Upper lobe of left lung (tissue), 6 donors: ENCODE results near the gene KLF3. TPM values are rescaled to one million over a fixed set of nuclear protein-coding genes. Genes with fewer than 3 reads are reported as not detected.

Source experiments
- ATAC-seq, 2 donors: fragments of 200-7000 bp; cut with Tn5 transposase; one replicate each; pipeline ENCODE4 v1.9.1; 2022; ENCODE audit warnings: mild to moderate bottlenecking in 2 of 2, moderate library complexity in 2 of 2; ENCODE audit not compliant: low FRiP score in 2 of 2
- DNase-seq, 2 donors: peaks; one replicate each; pipeline ENCODE4 v3.0.0-alpha.2; 2019 to 2020
- H3K27ac ChIP-seq, 4 donors: fragments of 200-600 bp; sonication (generic); one replicate each; pipeline ENCODE4 v1.5.1; 2016 to 2019
- H3K27me3 ChIP-seq, 4 donors: fragments of 200-600 bp; sonication (generic); one replicate each; pipeline ENCODE4 v1.5.1; 2017 to 2019
- H3K36me3 ChIP-seq, 4 donors: fragments of 200-600 bp; sonication (generic); one replicate each; pipeline ENCODE4 v1.5.1; 2016 to 2019
- H3K4me1 ChIP-seq, 4 donors: fragments of 200-600 bp; sonication (generic); one replicate each; pipeline ENCODE4 v1.5.1; 2018 to 2019
- H3K4me3 ChIP-seq, 4 donors: fragments of 200-600 bp; sonication (generic); one replicate each; pipeline ENCODE4 v1.5.1; 2017 to 2019; ENCODE audit warnings: mild to moderate bottlenecking in 2 of 4, moderate library complexity in 1 of 4
- H3K9me3 ChIP-seq, 4 donors: fragments of 200-600 bp; sonication (generic); one replicate each; pipeline ENCODE4 v1.5.1; 2018 to 2019
- CTCF ChIP-seq, 6 experiments: fragments of 450-650 bp in 4 of 6; fragments of 200-600 bp in 2 of 6; sonication (generic) in 2 of 6; IDR thresholded peaks; one replicate each; pipeline ENCODE4 v1.5.1; 2016 to 2019; ENCODE audit warnings: antibody characterized with exemption in 6 of 6
- EP300 ChIP-seq, 4 donors: sonication (generic); formaldehyde crosslinking; IDR thresholded peaks; one replicate each; pipeline ENCODE4 v1.5.1; 2017; ENCODE audit warnings: antibody characterized with exemption in 4 of 4, control low read depth in 2 of 4
- POLR2A ChIP-seq, 4 donors: fragments of 450-650 bp; IDR thresholded peaks; one replicate each; pipeline ENCODE4 v1.5.1; 2016 to 2017; ENCODE audit warnings: antibody characterized with exemption in 4 of 4, mild to moderate bottlenecking in 2 of 4
- POLR2AphosphoS5 ChIP-seq, 2 donors: sonication (generic); formaldehyde crosslinking; IDR thresholded peaks; one replicate each; pipeline ENCODE4 v1.5.1; 2017; ENCODE audit warnings: antibody characterized with exemption in 2 of 2
- WGBS, 2 donors: methylation state at CpG; one replicate each; pipeline ENCODE4 v1.1.5; 2017 to 2018; 5-methylcytosine and 5-hydroxymethylcytosine counted together
- total RNA-seq, 6 donors: library from RNA; depleted of rRNA in 4 of 6; stranded (reverse); fragments of >200 nt in 4 of 6; gene quantifications; one replicate each; pipeline versions ENCODE4 v1.1.0 to v1.2.1, GENCODE V29; 2016 to 2021
- donor health status: DM: no; HTN: no; CAD: no; lungs with moderate emphysema.
- donor health status: DM: no; HTN: yes; CAD: no; lungs with severe emphysema.

KLF3 gene
- total RNA-seq, 6 donors from 2014 or later, result 32.5 to 73.9 (median 48.3) TPM

DNA sequence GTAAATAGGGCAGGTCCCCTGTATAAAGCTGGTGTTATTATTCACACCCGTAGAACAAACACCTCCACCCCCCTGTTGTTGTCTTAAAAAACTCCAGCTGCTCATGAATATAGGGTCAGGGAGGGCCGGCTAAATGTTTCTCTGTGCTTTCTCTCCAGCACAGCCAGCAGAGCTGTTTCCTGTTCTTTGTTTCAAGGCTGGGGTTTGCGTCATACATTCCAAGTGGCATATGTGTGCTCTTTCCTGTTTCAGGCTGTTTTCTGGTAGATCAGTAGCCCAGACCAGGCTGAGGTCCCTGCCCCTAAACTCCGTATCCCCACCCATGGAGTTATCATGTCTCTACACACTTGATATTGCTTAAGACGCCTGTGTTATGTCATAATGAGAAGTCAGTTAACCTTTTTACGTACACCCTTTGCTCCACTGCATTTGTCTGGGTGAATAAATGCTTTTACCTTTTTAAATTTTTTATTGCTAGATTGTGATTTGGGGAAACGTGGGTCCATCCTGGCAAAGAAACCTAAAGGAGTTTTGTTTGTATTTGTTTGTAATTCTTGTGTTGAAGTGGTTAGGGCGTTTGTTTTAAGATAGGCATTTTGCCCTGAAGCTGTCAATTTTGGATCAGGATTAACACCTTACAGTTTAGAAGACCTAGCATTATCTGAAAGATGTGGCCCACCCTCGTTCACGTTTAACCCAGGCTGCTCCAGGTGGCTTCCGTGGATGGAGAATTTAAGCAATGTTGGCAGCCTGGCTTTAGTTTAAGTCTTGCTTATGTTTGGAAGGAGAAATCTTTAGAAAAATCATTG lies 3.3 kb downstream of the KLF3 start:
- 3 to 5% methylated on average over 11 of the region's 11 CpGs for WGBS, 2 donors
- peak overlapping the region in 3 of 4 donors; percentile 59 to 95 (median 90) for H3K4me3 ChIP-seq
- DNase-seq (peak in 1 of 2 donors; percentile 92), ATAC-seq (peak; percentile 74 to 85)
- H3K27ac ChIP-seq, result peak overlapping the region; percentile 96 to 100 (median 98)
- peaks cover 50 to 77% (median 68%) of the 10 kb centered on the region in 4 donors for H3K4me1 ChIP-seq
- peak in 3 of 4 donors; percentile 16 to 95 (median 94) for TF ChIP-seq EP300 (IDR thresholded peaks at IDR 0.05)
- peak in 3 of 4 donors; percentile 43 to 83 (median 53) for TF ChIP-seq POLR2A (IDR thresholded peaks at IDR 0.05)
- TF ChIP-seq CTCF (IDR thresholded peaks at IDR 0.05), result peak in 1 of 6 experiments; percentile 9
- TF ChIP-seq POLR2AphosphoS5 (IDR thresholded peaks at IDR 0.05), result peak; percentile 95 to 96
- no peaks in the 10 kb centered on the region for H3K36me3 ChIP-seq
- H3K27me3 ChIP-seq, result no peaks in the 10 kb centered on the region
- no peaks in the 10 kb centered on the region for H3K9me3 ChIP-seq

DNA sequence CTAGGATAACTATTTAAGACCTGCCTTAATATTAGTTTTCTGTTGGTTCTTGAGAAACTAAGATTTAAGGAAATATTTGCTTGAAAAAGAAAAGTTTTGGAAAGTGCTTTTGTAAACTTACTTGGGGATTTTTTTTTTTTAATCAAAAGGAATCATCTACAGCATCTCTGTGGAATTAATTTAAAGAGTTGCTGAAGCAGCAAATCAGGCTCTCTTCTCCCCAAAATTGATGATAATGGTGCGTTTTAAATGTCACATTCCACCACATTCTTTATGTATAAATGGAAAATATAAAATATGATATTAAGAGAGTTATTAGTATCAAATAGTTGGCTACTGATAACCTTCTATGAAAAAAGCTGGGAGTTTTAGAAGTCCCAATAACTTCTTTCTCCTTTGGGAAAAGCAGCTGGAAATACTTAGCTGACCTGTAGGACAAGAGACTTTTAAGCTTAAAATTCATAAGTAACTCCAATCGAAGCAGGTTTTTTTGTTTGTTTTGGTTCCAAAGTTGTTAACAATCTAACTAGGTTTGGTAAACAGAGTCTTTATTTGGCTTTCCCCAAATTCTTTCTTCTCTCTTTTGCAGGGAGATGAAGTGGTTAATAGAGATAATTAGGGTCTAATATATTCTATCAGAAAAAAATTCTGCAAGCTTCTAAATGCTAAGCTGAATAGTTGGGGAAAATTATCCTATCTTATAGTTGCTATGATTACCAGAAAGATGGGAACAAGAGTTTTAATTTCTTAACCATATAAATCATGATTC lies 4.4 kb downstream of the KLF3 start:
- WGBS, 2 donors, result 35 to 36% methylated on average over 2 of the region's 2 CpGs
- Histone ChIP-seq H3K4me1 (peaks cover 58 to 81% (median 74%) of the 10 kb centered on the region in 4 donors), H3K27ac (peak overlapping the region; percentile 96 to 100 (median 98)), H3K4me3 (peak overlapping the region in 1 of 4 donors; percentile 90), H3K27me3 (no peaks in the 10 kb centered on the region), H3K36me3 (no peaks in the 10 kb centered on the region), H3K9me3 (no peaks in the 10 kb centered on the region)
- TF ChIP-seq CTCF (IDR thresholded peaks at IDR 0.05), result no peak
- TF ChIP-seq POLR2AphosphoS5 (IDR thresholded peaks at IDR 0.05), result no peak
- TF ChIP-seq POLR2A (IDR thresholded peaks at IDR 0.05), result no peak
- no peak for TF ChIP-seq EP300 (IDR thresholded peaks at IDR 0.05)
- ATAC-seq (no peak), DNase-seq (no peak)

- H3K36me3 ChIP-seq, result no peaks in the 10 kb centered on the region
- H3K4me3 ChIP-seq, result peak overlapping the region in 1 of 4 donors; percentile 17
- no peaks in the 10 kb centered on the region for H3K27me3 ChIP-seq
- no peak for TF ChIP-seq POLR2AphosphoS5 (IDR thresholded peaks at IDR 0.05)
- TF ChIP-seq EP300 (IDR thresholded peaks at IDR 0.05), result no peak
- no peak for TF ChIP-seq CTCF (IDR thresholded peaks at IDR 0.05)
- TF ChIP-seq POLR2A (IDR thresholded peaks at IDR 0.05), result no peak
- DNase-seq (no peak), ATAC-seq (no peak)
- peak overlapping the region; percentile 96 to 100 (median 98) for H3K27ac ChIP-seq
- WGBS, 2 donors, result 35 to 50% methylated on average over 3 of the region's 3 CpGs
- H3K9me3 ChIP-seq, result no peaks in the 10 kb centered on the region
- peaks cover 66 to 89% (median 82%) of the 10 kb centered on the region in 4 donors for H3K4me1 ChIP-seq
These were observed 5.2 kb downstream of the KLF3 start for GRCh38 chr4:38669208-38669607.

- Histone ChIP-seq H3K4me1 (peaks cover 77 to 98% (median 93%) of the 10 kb centered on the region in 4 donors), H3K4me3 (peak overlapping the region in 2 of 4 donors; percentile 13 to 20), H3K27me3 (no peaks in the 10 kb centered on the region), H3K36me3 (no peaks in the 10 kb centered on the region), H3K9me3 (no peaks in the 10 kb centered on the region), H3K27ac (peak overlapping the region; percentile 79 to 100 (median 97))
- WGBS, 2 donors, result 72 to 84% methylated on average over 5 to 6 of the region's 6 CpGs
- DNase-seq (no peak), ATAC-seq (no peak)
- TF ChIP-seq POLR2AphosphoS5 (IDR thresholded peaks at IDR 0.05) (no peak), CTCF (IDR thresholded peaks at IDR 0.05) (no peak), EP300 (IDR thresholded peaks at IDR 0.05) (no peak), POLR2A (IDR thresholded peaks at IDR 0.05) (no peak)
These were observed 6.3 kb downstream of the KLF3 start for GRCh38 chr4:38670109-38670901.
